ENCODE results near the gene AEBP1.

AEBP1 gene

DNA sequence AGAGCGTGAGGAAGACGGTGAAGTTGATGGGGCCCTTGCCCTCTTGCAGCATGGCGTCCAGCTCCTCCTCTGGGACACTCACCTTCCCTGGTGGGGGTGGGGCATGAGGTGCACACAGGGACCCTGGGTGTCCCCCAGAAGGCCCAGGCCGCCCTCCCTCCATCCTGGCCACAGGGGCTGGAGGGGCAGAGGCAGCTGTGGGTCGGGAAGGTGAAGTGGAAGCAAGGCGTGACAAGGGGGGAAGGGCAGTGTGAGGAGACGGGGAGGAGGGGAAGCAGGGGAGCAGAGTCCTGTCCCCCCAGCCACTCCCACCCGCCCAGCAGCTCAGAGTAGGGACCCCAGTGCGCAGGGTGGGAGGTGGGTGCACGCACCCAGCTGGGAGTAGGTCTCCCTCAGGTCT lies 36.2 kb downstream of the AEBP1 start:
- no peak for DNase-seq (ENCODE audit: low read depth in 2 of 2)

- no peak for DNase-seq (ENCODE audit: low read depth in 2 of 2)
Measured at GRCh38 chr7:44141221-44141850, 37.2 kb downstream of the AEBP1 start, which contains the start of gene MYL7. Gene MYL7, minus strand, starts transcription at chr7:44141332. Its CDS starts 27 bp downstream, at chr7:44141305.

- no peak for DNase-seq (ENCODE audit: low read depth in 2 of 2)
Measured at GRCh38 chr7:44142028-44142427, 37.9 kb downstream of the AEBP1 start.

GRCh38 chr7:44143646-44144250 lies 39.6 kb downstream of the AEBP1 start:
- no peak for DNase-seq (ENCODE audit: low read depth in 2 of 2)

DNA sequence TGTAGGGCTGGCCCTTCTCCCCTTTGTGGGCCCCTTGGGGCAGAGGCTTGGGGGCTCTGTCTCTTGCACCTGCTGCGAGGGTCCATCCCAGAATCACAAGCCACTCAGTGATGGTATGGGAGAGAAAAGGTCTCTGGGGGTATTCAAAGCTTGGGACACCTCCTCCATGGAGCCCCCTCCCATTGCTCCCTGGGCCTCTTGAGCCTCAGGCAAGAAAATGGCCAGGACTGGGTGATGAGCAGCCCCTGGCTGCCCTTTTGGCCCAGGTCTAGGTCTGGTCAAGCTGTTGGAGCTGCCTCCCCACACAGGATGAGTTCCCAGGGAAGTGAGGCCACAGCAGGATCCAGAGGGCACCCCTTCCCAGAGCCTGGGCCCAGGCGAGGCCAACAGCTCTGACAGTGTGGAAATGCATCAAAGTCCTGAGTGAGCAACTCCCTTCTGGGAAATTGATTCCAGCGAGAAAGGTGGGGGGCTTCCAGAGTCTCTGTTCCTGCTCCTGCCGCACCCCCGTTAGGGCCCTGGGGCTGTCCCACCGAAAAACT lies 40.4 kb downstream of the AEBP1 start:
- no peak for DNase-seq (ENCODE audit: low read depth in 2 of 2)

DNA sequence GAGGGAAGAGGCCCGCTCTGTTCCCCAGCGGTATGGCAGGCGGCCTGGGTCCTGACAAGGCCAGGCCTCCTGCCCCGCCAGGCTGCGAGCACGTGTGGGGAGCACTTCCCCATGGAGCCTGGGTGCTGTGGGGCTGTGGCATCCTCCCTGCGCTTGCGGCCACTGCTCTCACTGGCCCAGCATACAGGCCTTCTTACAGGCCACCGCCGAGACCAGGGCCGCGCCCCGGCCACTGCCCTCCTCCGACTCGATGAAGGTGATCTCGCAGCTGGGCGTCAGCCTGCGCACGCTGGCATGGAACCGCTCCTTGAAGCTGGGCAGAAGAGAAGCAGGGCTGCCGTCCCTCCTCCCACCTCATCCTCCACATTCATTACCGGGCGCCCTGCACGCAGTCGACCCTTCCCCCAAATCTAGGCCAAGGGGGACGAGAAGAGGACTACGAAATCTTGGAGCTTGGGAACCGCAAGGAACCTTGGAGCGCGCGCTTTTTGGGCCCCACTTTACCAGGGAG lies 40.9 kb downstream of the AEBP1 start:
- DNase-seq (ENCODE audit: low read depth in 2 of 2): no peak

DNA sequence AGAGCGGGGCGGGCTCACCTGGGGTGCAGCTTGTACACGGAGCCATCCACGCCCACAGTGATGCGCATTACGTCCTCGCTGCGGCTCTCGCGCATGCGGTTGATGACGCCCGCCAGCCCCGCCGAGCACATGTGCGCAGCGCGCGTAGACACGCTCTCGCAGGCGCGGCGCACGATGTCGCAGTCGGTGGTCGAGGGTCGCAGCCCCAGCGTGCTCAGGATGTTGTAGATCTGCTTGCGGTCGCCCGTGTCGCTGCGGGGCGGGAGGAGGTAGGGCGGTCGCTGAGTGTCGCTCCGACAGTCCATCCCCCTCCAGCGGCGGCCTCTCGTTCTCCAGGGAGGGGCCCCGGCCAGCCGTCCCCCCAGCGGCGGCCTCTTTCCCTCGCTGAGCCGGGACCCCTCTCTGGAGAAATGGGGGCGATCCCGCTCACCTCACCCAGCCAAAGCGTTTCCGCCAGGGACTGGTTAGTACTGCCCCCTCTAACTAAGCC lies 41.4 kb downstream of the AEBP1 start:
- no peak for DNase-seq (ENCODE audit: low read depth in 2 of 2)

- DNase-seq (ENCODE audit: low read depth in 2 of 2): peak; percentile 27 to 29
Measured at GRCh38 chr7:44145969-44146911, 42.1 kb downstream of the AEBP1 start.

GRCh38 chr7:44147026-44147991 lies 43.2 kb downstream of the AEBP1 start:
- DNase-seq (ENCODE audit: low read depth in 2 of 2): no peak

GRCh38 chr7:44148166-44148565 lies 44.0 kb downstream of the AEBP1 start:
- DNase-seq (ENCODE audit: low read depth in 2 of 2): no peak

- DNase-seq (ENCODE audit: low read depth in 2 of 2): no peak
Measured at GRCh38 chr7:44148961-44149536, 44.9 kb downstream of the AEBP1 start.

GRCh38 chr7:44149571-44150465 lies 45.7 kb downstream of the AEBP1 start:
- no peak for DNase-seq (ENCODE audit: low read depth in 2 of 2)

- no peak for DNase-seq (ENCODE audit: low read depth in 2 of 2)
Measured at GRCh38 chr7:44150466-44150832, 46.3 kb downstream of the AEBP1 start.

DNA sequence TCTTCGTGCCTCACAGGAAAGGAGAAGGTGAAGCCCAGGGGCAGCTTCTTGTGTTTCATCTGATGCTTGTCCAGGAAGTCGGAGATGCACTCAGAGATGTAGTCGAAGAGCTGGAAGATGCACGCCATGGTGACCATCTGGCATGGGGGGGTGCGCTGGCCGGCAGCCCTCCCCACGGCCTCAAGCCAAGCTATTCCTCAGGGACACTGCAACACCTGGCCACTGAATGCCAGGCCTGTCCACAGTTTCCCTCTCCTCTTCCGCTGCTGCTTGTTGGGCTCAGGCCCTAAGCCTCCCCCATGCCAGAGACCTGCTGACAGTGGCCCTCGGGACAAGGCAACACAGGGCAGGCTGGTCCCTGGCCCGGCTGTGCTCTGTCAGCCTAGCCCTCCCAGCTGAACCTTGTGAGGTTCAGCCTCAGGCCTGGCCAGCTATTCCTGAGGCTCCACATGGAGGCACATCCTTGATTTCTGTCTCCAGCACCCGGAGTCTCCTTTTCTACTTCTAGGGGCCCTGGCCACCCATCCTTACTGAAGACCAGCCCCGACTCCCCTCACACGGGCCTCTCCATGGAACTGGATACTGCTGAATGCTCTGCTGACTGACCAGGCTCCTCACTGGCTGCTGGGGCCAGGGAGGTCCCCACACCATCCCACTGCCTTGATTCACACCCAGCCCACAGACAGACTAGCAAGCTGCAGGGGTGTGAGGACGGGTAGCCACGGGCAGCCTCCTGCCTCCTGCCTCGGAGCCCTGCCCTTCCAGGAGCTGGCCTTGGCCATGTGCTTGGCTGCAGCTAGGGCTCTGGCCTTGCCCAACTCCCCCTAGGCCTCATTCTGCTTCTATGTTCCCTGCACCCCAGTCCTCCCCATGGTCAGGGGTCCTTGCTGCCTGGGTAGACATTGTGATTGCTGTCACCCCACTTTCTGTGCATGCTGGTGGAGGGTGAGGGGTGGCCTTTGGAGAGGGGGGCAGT lies 47.1 kb downstream of the AEBP1 start:
- DNase-seq (ENCODE audit: low read depth in 2 of 2): no peak

- DNase-seq (ENCODE audit: low read depth in 2 of 2): no peak
Measured at GRCh38 chr7:44151956-44152355, 47.8 kb downstream of the AEBP1 start.

DNA sequence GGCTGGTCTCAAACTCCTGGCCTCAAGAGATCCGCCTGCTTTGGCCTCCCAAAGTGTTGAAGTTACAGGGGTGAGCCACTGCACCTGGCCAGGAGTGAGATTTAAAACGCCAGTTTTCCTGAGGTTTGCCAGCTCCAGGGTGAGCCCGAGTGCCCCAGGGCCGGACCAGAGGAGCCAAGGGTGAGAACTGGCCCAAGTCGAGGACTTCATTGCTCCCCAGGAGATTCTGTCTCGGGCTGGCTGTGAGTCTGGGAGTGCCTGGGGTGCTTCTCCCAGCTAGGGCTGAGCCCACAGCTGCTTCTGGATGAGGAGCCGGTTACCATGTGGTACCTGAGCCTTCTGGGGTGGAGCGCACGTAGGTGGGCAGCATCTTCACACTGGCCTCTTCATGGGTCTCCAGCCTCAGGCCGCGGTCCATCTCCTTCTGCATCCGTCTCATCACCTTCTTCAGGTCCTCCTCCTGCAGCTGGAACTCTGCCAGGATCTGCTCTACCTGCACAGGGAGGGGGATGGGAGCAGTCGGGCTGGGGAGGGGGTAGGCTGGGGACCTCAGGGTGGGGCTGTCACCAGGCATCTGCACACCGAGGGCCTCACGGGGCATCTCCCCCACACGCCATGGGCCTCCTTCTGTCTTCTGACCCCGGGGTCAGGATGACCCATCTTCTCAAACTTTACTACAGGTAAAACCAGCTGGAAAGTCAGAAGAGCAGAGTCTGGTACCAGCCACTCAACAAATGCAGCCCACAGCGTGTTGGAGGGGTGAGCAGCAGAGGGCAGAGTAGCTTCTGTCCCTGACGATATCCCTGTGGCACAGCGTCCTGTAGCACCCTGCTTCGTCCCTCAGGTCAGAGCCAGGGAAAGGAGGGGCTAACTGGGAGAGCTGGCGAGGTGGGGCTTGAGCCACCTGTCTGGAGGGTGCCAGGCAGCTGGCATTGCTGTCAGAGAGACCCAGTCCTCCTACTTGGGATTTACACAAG lies 49.1 kb downstream of the AEBP1 start:
- DNase-seq (ENCODE audit: low read depth in 2 of 2): no peak

DNA sequence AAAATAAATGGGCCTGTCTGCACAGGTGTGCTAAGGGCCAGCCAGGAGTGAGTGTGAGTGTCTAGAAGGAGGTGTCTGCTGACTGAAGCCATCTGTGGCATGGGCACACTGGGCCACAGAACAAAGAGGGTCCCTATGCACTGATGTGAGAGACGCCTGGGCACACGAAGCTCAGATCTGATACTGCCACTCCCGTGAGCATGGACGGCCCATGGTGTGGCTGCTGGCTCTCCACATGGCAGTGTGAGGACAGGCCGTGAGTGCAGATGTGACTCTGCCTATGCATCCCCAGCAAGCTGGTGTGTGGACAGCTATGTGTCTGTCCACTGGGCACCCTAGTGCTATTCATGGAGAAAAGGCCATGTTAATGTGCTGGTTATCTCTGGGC lies 49.8 kb downstream of the AEBP1 start:
- no peak for DNase-seq (ENCODE audit: low read depth in 2 of 2)

Measured in fibroblast of skin of left quadriceps (primary cell).